COLO829 (cell line): ENCODE data around the gene ARHGEF25.
"Not testable (repeated sequence)": the region's sequence is repeated elsewhere in the genome, so short reads cannot be mapped to it uniquely, and the experiment has no call there.

ENCODE experiments used
- DNase-seq: peaks from one replicate; pipeline ENCODE4 v3.0.0; 2012; ENCODE audit warnings: low spot score

Gene ARHGEF25

DNA sequence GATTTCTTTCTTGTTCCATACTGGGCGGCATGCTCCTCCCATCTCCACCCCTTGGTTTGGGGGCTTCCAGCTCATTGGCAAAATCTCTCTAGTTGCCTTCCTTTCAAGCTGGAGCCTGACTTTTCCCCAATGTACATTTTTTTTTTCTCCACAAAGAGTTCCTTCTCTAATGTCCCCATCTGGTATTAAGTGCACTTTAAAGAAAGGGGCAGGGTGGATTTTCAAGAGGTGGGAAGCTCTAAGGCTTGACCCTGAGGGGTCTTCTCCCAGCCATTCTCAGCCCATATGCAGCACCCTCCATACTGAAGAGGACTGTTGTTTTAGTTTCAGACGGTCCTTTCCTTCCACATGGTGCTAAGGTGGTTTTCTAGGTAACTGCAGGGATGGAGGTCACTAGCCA, 26.1 kb upstream of the ARHGEF25 start:
- DNase-seq = no peak

DNA sequence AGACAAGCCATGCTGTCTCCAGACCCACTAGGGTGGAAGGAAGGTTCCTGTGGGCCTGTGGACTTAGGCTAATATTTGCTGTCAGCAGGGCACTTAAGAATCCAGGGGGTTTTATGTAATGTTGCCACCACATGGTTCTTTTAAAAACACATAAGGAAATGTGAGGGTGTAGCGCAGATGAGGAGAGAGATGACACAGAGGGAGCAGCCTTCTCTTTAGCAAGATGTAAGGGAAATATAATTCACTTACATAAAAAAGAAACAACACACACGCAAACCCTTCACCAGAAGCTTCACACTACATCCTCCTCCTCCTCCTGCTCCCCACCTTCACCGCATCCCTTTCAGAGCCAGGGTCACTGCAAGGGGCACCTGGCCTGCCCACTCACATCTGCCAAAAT, 25.1 kb upstream of the ARHGEF25 start:
- DNase-seq = no peak

DNA sequence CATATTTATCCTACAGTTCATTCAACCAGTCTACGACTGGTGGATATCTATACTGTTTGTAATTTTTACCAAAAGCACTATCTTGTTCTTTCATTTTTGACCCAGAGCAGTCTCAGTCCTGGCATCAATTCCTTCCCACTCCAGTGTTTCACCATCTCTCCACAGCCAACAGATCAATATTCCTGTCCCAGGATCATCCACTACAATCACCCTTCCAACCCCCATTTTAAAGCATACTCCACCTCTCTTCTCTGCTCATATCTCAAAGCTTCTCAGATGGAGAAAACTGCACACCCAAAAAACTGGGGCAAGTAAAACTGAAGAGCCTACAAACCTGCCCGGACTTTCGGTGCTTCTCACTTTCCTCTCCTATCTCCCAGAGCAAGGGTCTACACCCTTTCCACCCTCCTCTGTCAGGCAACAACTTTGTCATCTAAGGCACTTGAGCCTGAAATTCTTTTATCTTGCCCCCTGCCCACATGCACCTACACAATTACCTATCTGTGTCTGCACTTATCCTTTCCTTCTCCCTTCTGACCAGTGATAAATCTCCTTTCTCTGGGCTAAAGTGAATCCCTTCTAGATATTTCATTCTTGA, 24.3 kb upstream of the ARHGEF25 start:
- no peak for DNase-seq

DNA sequence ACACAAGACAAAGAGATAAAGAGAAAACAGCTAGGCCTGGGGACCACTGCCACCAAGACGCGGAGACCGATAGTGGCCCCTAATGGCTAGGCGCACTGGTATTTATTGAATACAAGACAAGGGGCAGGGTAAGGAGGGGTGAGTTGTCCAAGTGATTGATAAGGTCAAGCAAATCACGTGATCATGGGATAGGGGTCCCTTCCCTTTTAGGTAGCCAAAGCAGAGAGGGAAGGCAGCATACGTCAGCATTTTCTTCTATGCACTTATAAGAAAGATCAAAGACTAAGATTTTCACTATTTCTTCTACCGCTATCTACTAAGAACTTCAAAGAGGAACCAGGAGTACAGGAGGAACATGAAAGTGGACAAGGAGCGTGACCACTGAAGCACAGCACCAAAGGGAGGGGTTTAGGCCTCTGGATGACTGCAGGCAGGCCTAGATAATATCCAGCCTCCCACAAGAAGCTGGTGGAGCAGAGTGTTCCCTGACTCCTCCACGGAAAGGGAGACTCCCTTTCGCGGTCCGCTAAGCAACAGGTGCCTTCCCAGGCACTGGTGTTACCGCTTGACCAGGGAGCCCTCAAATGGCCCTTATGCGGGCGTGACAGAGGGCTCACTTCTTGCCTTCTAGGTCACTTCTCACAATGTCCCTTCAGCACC, 22.2 kb upstream of the ARHGEF25 start:
- not testable (repeated sequence) for DNase-seq

DNA sequence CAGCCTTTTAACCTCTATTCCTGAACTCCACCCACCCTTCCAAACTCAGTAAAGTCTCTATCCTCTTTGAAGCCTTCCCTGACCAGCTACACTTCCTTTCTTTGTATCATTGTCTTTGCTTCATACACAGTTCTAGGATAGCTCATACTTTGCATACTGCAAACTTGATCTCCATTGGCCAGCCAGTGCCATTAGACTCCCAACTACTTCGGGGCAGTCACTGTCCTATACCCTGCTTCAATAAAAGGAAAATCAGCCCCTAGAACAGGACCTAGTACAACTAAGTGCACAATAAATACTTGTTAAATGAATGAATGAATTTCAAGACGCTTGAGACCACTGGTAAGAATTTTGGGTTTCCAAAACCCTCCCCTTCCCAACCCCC, 20.8 kb upstream of the ARHGEF25 start:
- DNase-seq = no peak

DNA sequence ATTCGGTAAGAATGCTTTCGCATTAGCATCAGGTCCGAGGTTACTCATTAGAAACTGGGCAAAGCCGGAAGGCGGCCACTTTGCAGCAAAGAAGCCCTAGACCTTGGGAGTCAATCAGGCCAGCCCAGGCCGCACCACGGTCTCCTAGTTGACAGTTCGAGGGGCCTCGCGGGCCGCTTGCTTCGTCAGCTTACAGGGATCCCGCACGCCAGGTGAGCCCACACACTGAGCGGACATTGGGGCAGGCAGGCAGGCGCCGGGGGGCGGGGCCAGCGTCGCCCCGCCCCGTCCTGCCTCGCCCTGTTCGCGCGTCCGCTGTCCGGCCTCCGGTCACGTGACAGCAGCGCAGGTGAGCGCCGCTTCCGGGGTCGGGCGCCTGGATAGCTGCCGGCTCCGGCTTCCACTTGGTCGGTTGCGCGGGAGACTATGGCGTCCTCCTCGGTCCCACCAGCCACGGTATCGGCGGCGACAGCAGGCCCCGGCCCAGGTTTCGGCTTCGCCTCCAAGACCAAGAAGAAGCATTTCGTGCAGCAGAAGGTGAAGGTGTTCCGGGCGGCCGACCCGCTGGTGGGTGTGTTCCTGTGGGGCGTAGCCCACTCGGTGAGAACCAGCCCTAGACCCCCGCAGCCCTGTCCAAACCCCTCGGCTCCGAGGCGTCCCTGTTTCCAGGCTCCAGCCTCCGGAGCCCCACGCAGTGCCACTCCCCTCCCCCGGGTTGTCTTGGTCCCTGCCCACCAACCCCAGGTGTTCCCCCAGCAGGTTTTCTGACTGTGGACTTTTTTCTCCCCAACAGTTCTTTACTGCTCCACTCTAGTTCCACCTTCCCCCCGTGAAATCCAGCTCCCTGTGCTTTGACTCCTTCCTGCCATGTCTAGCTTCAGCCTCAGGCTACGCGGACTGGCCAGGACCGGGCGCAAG, 20.1 kb upstream of the ARHGEF25 start, which contains the start of gene PIP4K2C:
TSS of gene PIP4K2C (plus strand) at position 329 of the 918 bp plus-strand sequence. CDS start at position 427, 98 bp downstream.
- DNase-seq = peak; percentile 37

DNA sequence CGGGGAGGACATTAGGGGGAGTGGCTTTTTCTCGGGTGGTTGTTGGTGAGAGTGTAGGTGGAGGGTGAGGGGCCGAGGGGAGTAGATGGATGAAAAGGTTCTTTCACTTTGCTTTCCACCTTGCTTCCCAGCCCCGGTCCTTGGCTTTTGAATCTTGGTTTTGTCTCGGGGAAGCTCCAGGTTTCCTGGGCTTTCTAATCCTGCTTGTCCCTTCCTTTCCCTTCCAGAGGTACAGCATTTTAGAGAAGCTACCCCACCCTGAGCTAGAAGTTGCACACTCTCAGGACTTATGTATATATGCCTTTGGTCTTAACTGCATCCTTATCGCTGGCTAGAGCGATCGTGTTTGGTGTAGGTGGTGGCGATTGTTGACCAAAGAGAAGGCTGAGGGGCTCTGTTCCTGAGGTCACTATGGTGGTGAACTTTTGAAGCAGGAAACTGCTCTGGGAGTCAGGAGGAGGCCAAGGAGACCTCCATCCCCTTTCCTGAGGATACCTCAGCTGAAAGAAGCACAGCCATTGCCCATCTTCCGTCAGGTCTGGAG, 19.4 kb upstream of the ARHGEF25 start:
- no peak for DNase-seq

DNA sequence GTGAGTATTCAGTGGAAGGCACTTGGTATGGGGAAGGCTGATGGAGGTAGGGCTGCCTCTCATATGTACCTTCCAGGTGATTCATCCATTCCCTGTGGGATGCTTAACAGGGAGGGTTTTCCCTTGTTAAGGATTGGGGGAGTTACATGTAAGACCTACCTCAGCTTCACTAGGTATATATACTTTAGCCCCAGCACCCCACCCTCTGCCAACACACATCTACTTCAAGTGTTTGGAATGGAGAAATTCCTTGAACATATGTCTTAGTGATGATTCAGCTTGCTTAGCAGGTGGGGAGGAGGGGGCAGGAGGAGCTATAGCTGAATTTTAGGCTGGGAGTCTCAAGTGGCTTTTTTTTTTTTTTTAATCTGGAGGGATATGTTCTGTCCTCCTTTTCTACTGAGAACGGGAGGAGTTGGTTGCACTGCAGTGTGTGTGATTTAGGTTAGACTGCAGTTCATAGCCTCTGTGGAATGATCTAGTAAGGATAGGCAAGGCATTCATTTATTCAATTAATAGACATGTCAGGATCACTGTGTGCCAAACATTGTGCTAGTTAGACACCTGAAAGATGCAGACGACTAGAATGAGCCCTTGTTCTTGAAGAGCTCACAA, 18.6 kb upstream of the ARHGEF25 start:
- DNase-seq = no peak

DNA sequence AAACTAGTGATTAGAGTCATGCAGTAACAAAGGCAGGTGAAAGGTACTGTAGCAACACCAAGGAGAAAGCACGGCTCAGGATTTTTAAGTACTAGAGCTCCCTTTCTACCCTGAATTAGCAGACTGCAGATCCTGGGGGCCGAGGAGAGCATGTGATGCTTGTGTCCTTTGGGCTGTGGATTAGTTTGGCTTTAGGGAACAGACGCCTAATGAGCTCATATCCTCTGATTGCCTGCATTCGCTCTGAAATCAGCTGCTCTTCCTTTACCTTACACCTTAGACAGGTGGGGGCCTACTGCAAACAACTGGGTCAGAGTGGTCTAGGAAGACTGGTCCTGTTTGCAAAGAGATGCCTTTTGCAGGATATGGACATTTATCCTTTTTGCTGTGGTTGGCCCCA, 18.0 kb upstream of the ARHGEF25 start:
- no peak for DNase-seq

DNA sequence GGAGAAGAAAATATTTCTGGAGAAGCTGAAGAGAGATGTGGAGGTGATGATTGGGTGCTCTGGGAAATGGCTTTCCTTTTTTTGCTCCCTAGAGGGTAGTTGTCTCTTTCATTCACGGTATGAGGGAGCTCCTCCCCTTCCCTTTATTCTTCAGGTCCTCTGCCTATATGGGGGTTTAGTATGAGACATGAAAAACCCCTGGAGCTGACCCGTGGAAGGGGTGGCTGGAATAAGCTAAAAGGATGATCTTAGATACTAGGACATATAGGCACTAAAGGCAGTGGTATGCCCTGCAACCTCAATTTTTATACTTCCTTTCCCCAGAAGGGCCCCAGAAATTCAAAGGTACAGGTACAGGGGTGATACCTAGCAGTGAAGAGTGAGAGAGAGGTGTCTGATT, 10.8 kb upstream of the ARHGEF25 start:
- no peak for DNase-seq

DNA sequence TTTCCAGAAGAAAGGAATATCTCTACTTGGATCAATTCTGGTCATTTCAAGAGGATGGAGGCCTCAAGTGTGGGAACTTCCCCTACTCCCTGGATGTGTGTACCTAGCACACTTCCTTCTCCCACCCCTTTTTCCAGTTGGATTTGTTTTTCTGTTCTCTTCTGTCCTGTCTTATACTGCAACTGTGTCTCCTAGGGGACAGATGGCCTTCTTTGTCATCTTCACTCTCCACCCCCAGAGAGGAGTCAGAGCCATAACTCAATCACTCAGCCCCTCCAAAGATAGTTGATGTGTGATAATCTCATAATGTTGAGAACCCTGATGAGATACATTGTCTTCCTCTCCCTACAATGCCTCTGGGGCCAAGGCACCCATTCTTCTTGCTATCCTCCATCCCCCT, 8.7 kb upstream of the ARHGEF25 start:
- no peak for DNase-seq

DNA sequence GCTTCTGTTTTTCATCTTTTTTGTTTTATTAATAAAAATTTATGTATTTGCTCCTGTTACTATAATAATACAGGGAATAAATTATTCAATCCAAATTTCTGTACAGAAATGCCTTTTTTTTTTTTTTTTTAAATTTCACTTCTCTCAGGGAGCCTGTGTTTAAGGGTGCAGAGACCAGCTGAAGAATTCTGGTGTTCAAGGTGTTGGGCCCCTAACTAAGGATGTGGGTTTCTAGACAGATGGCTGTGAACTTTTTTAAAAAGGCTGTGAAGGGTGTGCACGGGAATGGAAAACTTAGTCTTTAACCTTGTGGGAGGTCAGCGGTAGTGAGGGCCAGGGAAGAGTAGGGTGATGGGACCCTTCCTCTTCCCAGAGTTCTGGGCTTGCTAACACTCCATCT, 7.9 kb upstream of the ARHGEF25 start:
- no peak for DNase-seq

DNA sequence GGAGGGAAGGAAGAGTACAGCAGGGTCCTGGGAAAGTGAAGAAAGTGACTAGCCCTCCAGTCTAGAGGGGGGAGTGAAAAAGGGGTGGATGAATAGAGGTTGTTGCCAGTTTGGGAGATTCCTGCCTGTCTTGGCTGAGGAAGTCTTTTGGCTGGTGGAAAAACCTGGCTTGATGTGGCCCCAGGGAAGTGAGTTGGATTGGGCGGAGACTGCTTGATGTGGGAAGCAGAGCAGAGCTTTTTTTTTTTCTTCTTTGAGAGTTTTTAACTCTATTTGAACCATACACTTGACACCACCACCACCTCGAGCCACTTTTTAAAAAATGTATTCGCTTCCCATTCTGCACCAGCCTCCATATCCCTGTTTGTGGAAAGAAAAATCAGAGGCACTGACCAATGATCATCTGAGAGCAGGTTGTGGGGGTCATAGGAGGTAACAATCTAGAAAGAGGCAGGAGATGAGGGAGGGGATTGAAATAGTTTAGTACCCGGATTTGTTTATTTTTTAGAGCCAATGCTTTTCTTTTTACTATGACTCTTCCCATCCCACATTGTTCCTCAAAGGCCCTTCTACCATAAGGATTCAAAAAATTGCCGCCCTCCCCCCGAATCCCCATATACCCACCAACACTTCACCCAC, 7.3 kb upstream of the ARHGEF25 start:
- DNase-seq = peak; percentile 66

DNA sequence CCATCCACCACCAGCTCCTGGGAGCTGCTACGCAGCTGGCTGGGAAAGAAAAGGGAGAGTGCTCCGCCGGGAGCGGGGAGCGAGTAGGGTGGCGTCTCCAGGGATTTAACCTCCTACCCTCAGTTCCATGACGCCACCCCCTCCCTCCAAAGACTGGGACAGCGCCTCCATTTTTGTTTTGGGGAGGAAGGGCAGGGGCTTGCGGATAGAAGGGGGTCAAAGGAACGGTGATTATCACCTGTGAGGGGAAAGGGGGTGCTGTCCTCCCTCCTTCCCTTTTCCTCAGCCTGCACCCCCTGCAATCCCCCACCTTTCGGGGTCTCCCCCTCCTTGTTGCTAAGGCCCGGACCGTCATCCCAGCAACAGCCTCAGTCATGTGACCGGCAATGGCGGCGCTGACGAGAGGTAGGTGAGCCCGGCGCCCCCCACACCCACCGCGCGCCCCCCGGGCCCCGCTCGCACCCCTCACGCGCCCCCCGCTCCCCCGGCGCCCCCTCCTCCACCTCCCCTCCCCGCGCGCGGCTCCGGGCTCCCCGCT, 6.7 kb upstream of the ARHGEF25 start, which contains the start of gene DTX3:
TSS of gene DTX3 (plus strand) at position 371 of the 538 bp plus-strand sequence. CDS start 1,694 bp downstream, outside the sequence.
- DNase-seq = peak; percentile 18

DNA sequence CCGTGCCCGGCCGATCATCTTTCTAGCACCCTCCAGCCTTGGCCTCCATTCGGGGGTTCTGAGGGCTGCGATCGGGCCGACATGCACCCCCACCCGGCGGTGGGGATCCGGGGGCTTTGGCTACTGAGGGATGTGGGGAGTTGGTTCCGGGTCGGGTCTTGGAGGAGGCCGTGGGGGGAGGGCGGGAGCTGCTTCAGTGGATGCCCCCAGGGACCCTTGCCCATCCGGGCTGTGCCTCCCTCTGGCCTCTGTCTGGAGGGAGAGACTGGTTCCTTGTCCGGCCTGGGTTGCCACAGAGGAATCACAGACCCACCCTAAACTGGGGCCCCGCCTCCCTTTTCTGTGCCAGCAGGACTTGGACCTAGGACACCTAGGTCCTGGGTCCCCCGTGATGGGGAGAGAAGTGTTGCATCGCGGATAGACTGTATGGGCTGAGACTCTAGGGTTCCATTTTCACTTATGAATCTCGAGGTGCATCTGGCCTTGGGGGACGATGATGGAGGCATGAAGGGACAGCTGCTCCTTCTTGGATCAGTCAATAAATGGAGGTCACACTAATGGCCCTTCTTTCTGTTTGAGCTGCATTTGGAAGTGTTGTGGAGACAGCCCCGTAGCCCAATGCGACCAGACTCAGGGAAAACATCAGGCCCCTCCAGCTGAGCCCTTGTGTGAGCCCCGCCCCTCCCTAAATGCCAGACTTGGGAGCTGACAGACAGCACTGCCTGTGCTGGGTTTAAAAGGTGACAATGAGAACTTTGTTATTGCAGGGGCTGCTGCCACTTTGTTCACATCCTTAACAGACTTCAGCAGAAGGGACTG, 6.0 kb upstream of the ARHGEF25 start:
- DNase-seq = no peak

DNA sequence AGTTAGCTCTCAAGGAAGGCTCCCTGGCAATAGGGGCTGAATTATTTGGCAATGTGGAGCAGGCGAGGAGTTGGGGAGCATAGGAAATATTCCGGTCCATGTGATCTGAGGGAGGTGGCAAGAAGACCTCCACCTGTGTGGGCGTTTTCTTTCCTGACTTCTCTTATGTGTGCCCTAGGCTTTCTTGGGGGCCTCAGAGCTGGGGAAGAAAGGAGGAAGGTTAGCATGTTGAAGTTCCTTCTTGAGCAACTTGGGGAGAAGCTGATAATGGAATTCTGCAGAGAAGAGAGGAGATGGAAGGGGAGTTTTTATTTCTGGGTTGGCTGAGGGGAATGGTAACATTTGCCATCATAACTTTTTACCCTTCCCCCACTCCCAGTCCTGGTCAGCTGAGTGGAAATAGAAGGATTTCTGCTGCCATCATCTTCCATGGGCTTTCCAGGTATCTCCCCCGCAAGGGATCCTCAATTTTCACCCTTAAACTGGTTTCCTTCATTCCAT, 5.4 kb upstream of the ARHGEF25 start:
- DNase-seq = no peak

DNA sequence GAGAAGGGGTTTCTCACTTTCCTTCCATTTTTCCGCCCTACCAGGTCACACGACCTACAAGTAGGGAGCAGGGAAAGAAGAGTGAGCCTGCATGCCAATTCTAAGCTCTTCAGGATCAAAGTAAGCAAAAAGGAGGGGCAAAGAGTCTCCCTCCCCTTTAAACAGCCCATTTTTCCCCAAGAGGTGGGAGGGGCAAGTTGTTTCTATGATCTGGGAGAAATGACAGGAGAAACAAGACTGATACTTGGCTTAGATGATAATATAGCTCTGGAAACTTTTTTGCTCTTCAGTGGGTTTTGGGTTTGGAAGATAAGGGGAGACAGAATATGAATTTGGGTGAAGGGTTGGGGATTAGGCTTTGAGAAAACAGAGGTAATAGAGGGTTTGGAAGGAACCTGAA, 4.8 kb upstream of the ARHGEF25 start:
- no peak for DNase-seq

DNA sequence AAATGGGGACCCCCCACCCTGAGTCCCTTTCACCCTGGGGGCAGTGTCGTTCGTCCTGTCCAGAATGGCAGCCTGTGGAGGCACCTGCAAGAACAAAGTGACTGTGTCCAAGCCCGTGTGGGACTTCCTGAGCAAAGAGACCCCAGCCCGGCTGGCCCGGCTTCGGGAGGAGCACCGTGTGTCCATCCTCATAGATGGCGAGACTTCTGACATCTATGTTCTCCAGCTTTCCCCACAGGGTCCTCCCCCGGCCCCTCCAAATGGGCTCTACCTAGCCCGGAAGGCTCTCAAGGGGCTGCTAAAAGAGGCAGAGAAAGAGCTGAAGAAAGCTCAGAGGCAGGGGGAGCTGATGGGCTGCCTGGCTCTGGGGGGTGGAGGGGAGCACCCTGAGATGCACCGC, 4.4 kb upstream of the ARHGEF25 start:
- no peak for DNase-seq

DNA sequence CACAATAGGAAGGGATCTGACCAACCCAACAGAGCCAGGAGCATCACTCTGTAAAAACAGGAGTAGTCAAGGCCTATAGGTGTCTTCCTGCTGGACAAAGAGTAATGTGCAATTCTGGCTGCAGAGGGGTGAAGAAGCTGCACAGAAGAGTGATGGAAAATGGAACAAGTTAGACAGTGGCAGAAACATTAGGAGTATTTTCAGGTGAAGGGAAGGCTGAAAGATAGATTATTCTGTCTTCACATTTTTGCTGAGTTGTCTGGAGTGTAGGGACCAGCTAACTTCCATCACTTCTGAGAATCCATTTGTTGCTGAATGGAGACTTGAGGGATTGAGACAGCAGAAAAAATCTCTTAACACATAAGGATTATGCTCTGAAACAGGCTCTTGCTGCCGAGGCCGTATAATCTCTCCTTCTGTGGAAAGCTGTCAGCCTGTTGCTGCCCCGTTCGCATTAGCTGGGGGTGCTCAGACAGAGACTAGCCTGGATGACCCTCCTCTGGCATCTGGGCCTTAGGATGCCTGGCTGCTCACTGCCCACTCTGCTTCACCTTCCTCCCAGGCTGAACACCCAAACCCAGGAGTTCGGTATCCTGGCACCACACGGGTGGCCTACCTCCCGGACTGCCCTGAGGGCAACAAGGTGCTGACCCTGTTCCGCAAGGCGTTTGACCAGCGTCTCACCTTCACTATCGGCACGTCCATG, 3.1 kb upstream of the ARHGEF25 start:
- no peak for DNase-seq
